Activated CD4-positive, alpha-beta memory T cell treated with anti-CD3 and anti-CD28 coated beads, Interleukin-2, amount 10 ng/mL, durations not matched to agents 7 days and 5 days (primary cell): ENCODE measurements around the gene CYSTM1. TPM values are rescaled to one million over a fixed set of nuclear protein-coding genes. Genes with fewer than 3 reads are reported as not detected.

Experiments used
- CTCF ChIA-PET: fragments of 350-600 bp; sonication (Branson Sonifier 250); formaldehyde crosslinking; loops from one replicate; lab custom pipeline; 2021; ENCODE audit warnings: antibody characterized with exemption, inconsistent platforms; lab: Charles Lee
- POLR2A ChIA-PET: fragments of 350-600 bp; sonication (Branson Sonifier 250); formaldehyde crosslinking; loops from one replicate; lab custom pipeline; 2021; ENCODE audit warnings: antibody characterized with exemption; lab: Charles Lee
- DNase-seq: peaks from one replicate; pipeline ENCODE4 v3.0.0-alpha.2; 2020
- H3K27ac Mint-ChIP-seq: one replicate; pipeline ENCODE4 v1.8.0; 2021; ENCODE audit warnings: mild to moderate bottlenecking, mixed read lengths
- H3K27me3 Mint-ChIP-seq: one replicate; pipeline ENCODE4 v1.8.0; 2021; ENCODE audit warnings: mixed read lengths
- H3K36me3 Mint-ChIP-seq: one replicate; pipeline ENCODE4 v1.8.0; 2021; ENCODE audit warnings: low read depth, mixed read lengths
- H3K4me1 Mint-ChIP-seq: one replicate; pipeline ENCODE4 v1.8.0; 2021; ENCODE audit warnings: mixed read lengths
- H3K4me3 Mint-ChIP-seq: one replicate; pipeline ENCODE4 v1.8.0; 2021; ENCODE audit warnings: mild to moderate bottlenecking, mixed read lengths
- H3K9me3 Mint-ChIP-seq: one replicate; pipeline ENCODE4 v1.8.0; 2021; ENCODE audit warnings: mixed read lengths
- total RNA-seq, 2 experiments: library from RNA; stranded (reverse); gene quantifications; one replicate each; pipeline ENCODE4 v1.2.3, GENCODE V29; 2021

CYSTM1 gene
- 10 to 100 TPM; 20.1 to 22.3 TPM for total RNA-seq

GRCh38 chr5:140174465-140175366 lies at the start of gene CYSTM1:
TSS of gene CYSTM1 (plus strand) at chr5:140175188. CDS start at chr5:140194466, 19,278 bp downstream.
- Mint-ChIP-seq H3K4me3 (peak within 1 kb of the TSS; percentile 97), H3K36me3 (no peaks in the 10 kb centered on the region), H3K27ac (peak within 1 kb of the TSS; percentile 84), H3K27me3 (peaks cover 2% of the 10 kb centered on the region), H3K9me3 (no peaks in the 10 kb centered on the region), H3K4me1 (peaks cover 19% of the 10 kb centered on the region)
- ChIA-PET POLR2A (interaction anchor here (1.0 to 1.1 kb wide), 2 partner anchors 15 to 171 kb away, joined by 3 to 5 read pairs; partner anchors contain the start of gene HBEGF), CTCF (interaction anchor here (0.9 to 1.4 kb wide), 5 partner anchors 18 to 399 kb away, joined by 3 to 5 read pairs (median 4); no protein-coding TSS in a partner anchor)
- DNase-seq = peak; percentile 97

- CTCF ChIA-PET = no interaction called here
These were observed 49.4 kb upstream of the CYSTM1 start, which contains the start of gene IGIP for GRCh38 chr5:140125637-140126036. TSS of gene IGIP (plus strand) at chr5:140125937. CDS start at chr5:140128477, 2,540 bp downstream.

GRCh38 chr5:140126315-140127012 lies 48.5 kb upstream of the CYSTM1 start:
- POLR2A ChIA-PET = interaction anchor here (1.4 kb wide), 1 partner anchor 12 kb away, joined by 4 read pairs; no protein-coding TSS in a partner anchor
- no peaks in the 10 kb centered on the region for H3K27me3 Mint-ChIP-seq
- DNase-seq = no peak
- peaks cover 18% of the 10 kb centered on the region for H3K4me1 Mint-ChIP-seq
- H3K9me3 Mint-ChIP-seq = no peaks in the 10 kb centered on the region
- H3K27ac Mint-ChIP-seq = no peak overlapping the region
- H3K36me3 Mint-ChIP-seq = no peaks in the 10 kb centered on the region
- CTCF ChIA-PET = interaction anchor here (1.7 kb wide), 1 partner anchor 17 kb away, joined by 5 read pairs; no protein-coding TSS in a partner anchor
- no peak overlapping the region for H3K4me3 Mint-ChIP-seq

More at GRCh38 chr5:140125637-140126036, 49.4 kb upstream of the CYSTM1 start, which contains the start of gene IGIP:
- Mint-ChIP-seq H3K36me3 (no peaks in the 10 kb centered on the region), H3K4me3 (no peak within 1 kb of the TSS), H3K27ac (no peak within 1 kb of the TSS), H3K27me3 (no peaks in the 10 kb centered on the region), H3K4me1 (peaks cover 12% of the 10 kb centered on the region), H3K9me3 (no peaks in the 10 kb centered on the region)
- POLR2A ChIA-PET = interaction anchor here (0.7 kb wide), 1 partner anchor 72 kb away, joined by 4 read pairs; no protein-coding TSS in a partner anchor
- DNase-seq = no peak

- H3K36me3 Mint-ChIP-seq = no peaks in the 10 kb centered on the region
- no peak overlapping the region for H3K4me3 Mint-ChIP-seq
- no peak for DNase-seq
- ChIA-PET POLR2A (no interaction called here), CTCF (no interaction called here)
- no peak overlapping the region for H3K27ac Mint-ChIP-seq
- H3K27me3 Mint-ChIP-seq = no peaks in the 10 kb centered on the region
- peaks cover 27% of the 10 kb centered on the region for H3K4me1 Mint-ChIP-seq
- H3K9me3 Mint-ChIP-seq = no peaks in the 10 kb centered on the region
These were observed 46.6 kb upstream of the CYSTM1 start for GRCh38 chr5:140128376-140128775.

GRCh38 chr5:140130949-140131733 lies 43.8 kb upstream of the CYSTM1 start:
- H3K27ac Mint-ChIP-seq = no peak overlapping the region
- CTCF ChIA-PET = interaction anchor here (0.7 to 7.7 kb wide), 2 partner anchors 10 to 14 kb away, joined by 3 to 59 read pairs; no protein-coding TSS in a partner anchor
- no peak for DNase-seq
- H3K9me3 Mint-ChIP-seq = no peaks in the 10 kb centered on the region
- H3K4me3 Mint-ChIP-seq = no peak overlapping the region
- POLR2A ChIA-PET = interaction anchor here (1.1 to 1.6 kb wide), 3 partner anchors 8 to 23 kb away, joined by 3 to 4 read pairs (median 4); no protein-coding TSS in a partner anchor
- H3K36me3 Mint-ChIP-seq = no peaks in the 10 kb centered on the region
- no peaks in the 10 kb centered on the region for H3K27me3 Mint-ChIP-seq
- peaks cover 22% of the 10 kb centered on the region for H3K4me1 Mint-ChIP-seq

- DNase-seq = no peak
- Mint-ChIP-seq H3K36me3 (no peaks in the 10 kb centered on the region), H3K27me3 (no peaks in the 10 kb centered on the region), H3K4me1 (peaks cover 22% of the 10 kb centered on the region), H3K4me3 (no peak overlapping the region), H3K27ac (no peak overlapping the region), H3K9me3 (no peaks in the 10 kb centered on the region)
- ChIA-PET POLR2A (interaction anchor here (0.7 to 1.6 kb wide), 4 partner anchors 9 to 24 kb away, joined by 3 to 4 read pairs (median 4); partner anchors contain the start of gene PURA), CTCF (interaction anchor here (0.7 to 7.7 kb wide), 2 partner anchors 9 to 13 kb away, joined by 3 to 59 read pairs; no protein-coding TSS in a partner anchor)
These were observed 43.0 kb upstream of the CYSTM1 start for GRCh38 chr5:140131967-140132409.

GRCh38 chr5:140133514-140134167 lies 41.3 kb upstream of the CYSTM1 start:
- no peak overlapping the region for H3K27ac Mint-ChIP-seq
- peaks cover 22% of the 10 kb centered on the region for H3K4me1 Mint-ChIP-seq
- DNase-seq = no peak
- H3K4me3 Mint-ChIP-seq = no peak overlapping the region
- POLR2A ChIA-PET = interaction anchor here (0.9 to 1.3 kb wide), 2 partner anchors 26 kb away, joined by 3 read pairs; no protein-coding TSS in a partner anchor
- CTCF ChIA-PET = interaction anchor here (0.7 to 7.7 kb wide), 4 partner anchors 11 to 368 kb away, joined by 3 to 59 read pairs (median 4); no protein-coding TSS in a partner anchor
- H3K36me3 Mint-ChIP-seq = no peaks in the 10 kb centered on the region
- H3K27me3 Mint-ChIP-seq = no peaks in the 10 kb centered on the region
- no peaks in the 10 kb centered on the region for H3K9me3 Mint-ChIP-seq

GRCh38 chr5:140134277-140134935 lies 40.6 kb upstream of the CYSTM1 start:
- H3K27ac Mint-ChIP-seq = no peak overlapping the region
- ChIA-PET POLR2A (interaction anchor here (0.9 kb wide), 1 partner anchor 27 kb away, joined by 3 read pairs; no protein-coding TSS in a partner anchor), CTCF (interaction anchor here (1.7 to 7.7 kb wide), 2 partner anchors 11 to 166 kb away, joined by 5 to 59 read pairs; no protein-coding TSS in a partner anchor)
- H3K4me1 Mint-ChIP-seq = peaks cover 22% of the 10 kb centered on the region
- no peaks in the 10 kb centered on the region for H3K9me3 Mint-ChIP-seq
- H3K27me3 Mint-ChIP-seq = no peaks in the 10 kb centered on the region
- no peaks in the 10 kb centered on the region for H3K36me3 Mint-ChIP-seq
- DNase-seq = no peak
- no peak overlapping the region for H3K4me3 Mint-ChIP-seq

- no peak overlapping the region for H3K4me3 Mint-ChIP-seq
- no peak for DNase-seq
- H3K9me3 Mint-ChIP-seq = no peaks in the 10 kb centered on the region
- ChIA-PET CTCF (interaction anchor here (1.7 to 7.7 kb wide), 2 partner anchors 10 to 166 kb away, joined by 5 to 59 read pairs; no protein-coding TSS in a partner anchor), POLR2A (no interaction called here)
- H3K36me3 Mint-ChIP-seq = no peaks in the 10 kb centered on the region
- no peaks in the 10 kb centered on the region for H3K27me3 Mint-ChIP-seq
- H3K4me1 Mint-ChIP-seq = peaks cover 22% of the 10 kb centered on the region
- H3K27ac Mint-ChIP-seq = no peak overlapping the region
These were observed 39.9 kb upstream of the CYSTM1 start for GRCh38 chr5:140135127-140135526.

GRCh38 chr5:140136624-140137023 lies 38.4 kb upstream of the CYSTM1 start:
- CTCF ChIA-PET = interaction anchor here (0.9 to 7.7 kb wide), 3 partner anchors 8 to 168 kb away, joined by 3 to 59 read pairs (median 3); no protein-coding TSS in a partner anchor
- Mint-ChIP-seq H3K27me3 (no peaks in the 10 kb centered on the region), H3K36me3 (no peaks in the 10 kb centered on the region), H3K9me3 (no peaks in the 10 kb centered on the region), H3K27ac (no peak overlapping the region), H3K4me1 (peaks cover 14% of the 10 kb centered on the region), H3K4me3 (no peak overlapping the region)
- POLR2A ChIA-PET = no interaction called here
- no peak for DNase-seq

- no peak overlapping the region for H3K27ac Mint-ChIP-seq
- H3K9me3 Mint-ChIP-seq = no peaks in the 10 kb centered on the region
- CTCF ChIA-PET = no interaction called here
- DNase-seq = no peak
- no peak overlapping the region for H3K4me3 Mint-ChIP-seq
- peaks cover 8% of the 10 kb centered on the region for H3K27me3 Mint-ChIP-seq
- peaks cover 7% of the 10 kb centered on the region for H3K4me1 Mint-ChIP-seq
- POLR2A ChIA-PET = no interaction called here
- no peaks in the 10 kb centered on the region for H3K36me3 Mint-ChIP-seq
These were observed 34.6 kb upstream of the CYSTM1 start for GRCh38 chr5:140140435-140140834.
